PC-3 (cell line): Measurements from ENCODE around the gene AIPL1. TPM values are rescaled to one million over a fixed set of nuclear protein-coding genes. Genes with fewer than 3 reads are reported as not detected.

Source experiments
- ATAC-seq: fragments of 200-7000 bp; cut with Tn5 transposase; 2 replicates; pipeline ENCODE4 v1.9.1; 2020; ENCODE audit warnings: mild to moderate bottlenecking, moderate library complexity
- BruUV-seq: library from RNA; stranded (reverse); fragments of 400-500 nt; replicated peaks from 2 replicates; lab custom pipeline; 2021; lab: Mats Ljungman, UMichigan
- CTCF ChIA-PET: fragments of 300-600 bp; sonication (Branson Sonifier 250); formaldehyde crosslinking; loops from one replicate; lab custom pipeline; 2022; ENCODE audit warnings: antibody characterized with exemption; lab: Charles Lee
- POLR2A ChIA-PET: fragments of 300-600 bp; sonication (Branson Sonifier 250); formaldehyde crosslinking; loops from one replicate; lab custom pipeline; 2022; ENCODE audit warnings: antibody characterized with exemption; ENCODE audit not compliant: unreplicated experiment; lab: Charles Lee
- DNase-seq: peaks from one replicate; pipeline ENCODE4 v3.0.0-alpha.2; 2015
- H2AFZ ChIP-seq: fragments of 300-600 bp; sonication (generic); 2 replicates; pipeline ENCODE4 v1.6.0; 2016; ENCODE audit warnings: antibody characterized with exemption, low read length
- H3F3A ChIP-seq: fragments of 300-600 bp; sonication (generic); one replicate; pipeline ENCODE4 v1.6.0; 2017; ENCODE audit warnings: antibody characterized with exemption, low read length, control low read depth, mild to moderate bottlenecking; ENCODE audit not compliant: unreplicated experiment
- H3K27ac ChIP-seq: fragments of 300-600 bp; sonication (generic); 2 replicates; pipeline ENCODE4 v1.5.1; 2016; ENCODE audit warnings: mild to moderate bottlenecking, low read length
- H3K27me3 ChIP-seq: fragments of 300-600 bp; sonication (generic); 2 replicates; pipeline ENCODE4 v1.6.1; 2016; ENCODE audit warnings: low read length, mixed read lengths
- H3K36me3 ChIP-seq: fragments of 300-600 bp; sonication (generic); 2 replicates; pipeline ENCODE4 v1.6.1; 2016; ENCODE audit warnings: low read depth, mixed run types, low read length, mixed read lengths
- H3K4me1 ChIP-seq: fragments of 300-600 bp; sonication (generic); 2 replicates; pipeline ENCODE4 v1.5.1; 2016; ENCODE audit warnings: low read length; ENCODE audit not compliant: insufficient read depth
- H3K4me2 ChIP-seq: fragments of 300-600 bp; sonication (generic); 2 replicates; pipeline ENCODE4 v1.6.0; 2016; ENCODE audit warnings: low read length
- H3K4me3 ChIP-seq: fragments of 300-600 bp; sonication (generic); 2 replicates; pipeline ENCODE4 v1.5.1; 2016; ENCODE audit warnings: mild to moderate bottlenecking, low read length, mixed read lengths
- H3K79me2 ChIP-seq: fragments of 300-600 bp; sonication (generic); 2 replicates; pipeline ENCODE4 v1.6.1; 2017; ENCODE audit warnings: low read length, mixed read lengths
- H3K9ac ChIP-seq: fragments of 300-600 bp; sonication (generic); 2 replicates; pipeline ENCODE4 v1.6.0; 2016; ENCODE audit warnings: mild to moderate bottlenecking, low read length
- H3K9me2 ChIP-seq: fragments of 300-600 bp; sonication (generic); replicated peaks from 2 replicates; pipeline ENCODE4 v1.6.1; 2016; ENCODE audit warnings: mixed run types, low read length, mixed read lengths
- H3K9me3 ChIP-seq: fragments of 300-600 bp; sonication (generic); 2 replicates; pipeline ENCODE4 v1.6.1; 2016; ENCODE audit warnings: low read length, mixed read lengths
- H4K20me1 ChIP-seq: fragments of 300-600 bp; sonication (generic); 2 replicates; pipeline ENCODE4 v1.6.1; 2016; ENCODE audit warnings: low read length, mixed read lengths
- CTCF ChIP-seq: fragments of 300-600 bp; sonication (generic); conservative IDR thresholded peaks from 2 replicates; pipeline ENCODE4 v1.5.1; 2017; ENCODE audit warnings: antibody characterized with exemption, low read depth, mild to moderate bottlenecking, low read length
- EZH2 ChIP-seq: fragments of 300-600 bp; sonication (generic); IDR thresholded peaks from one replicate; pipeline ENCODE4 v1.6.1; 2017; ENCODE audit warnings: antibody characterized with exemption, mild to moderate bottlenecking, low read length; ENCODE audit not compliant: unreplicated experiment
- EZH2phosphoT487 ChIP-seq: fragments of 300-600 bp; sonication (generic); IDR thresholded peaks from 2 replicates; pipeline ENCODE4 v1.6.1; 2018; ENCODE audit warnings: mild to moderate bottlenecking, antibody characterized with exemption, low read length, borderline replicate concordance
- intact Hi-C: fragments of 100-400 bp; cut with micrococcal nuclease; formaldehyde crosslinking; loops from 2 replicates; pipeline ENCODE4 v1.9.0; 2023
- total RNA-seq: library from RNA; depleted of rRNA; stranded (reverse); fragments of >200 nt; gene quantifications from 2 replicates; pipeline ENCODE4 v1.2.3, GENCODE V29; 2014

The AIPL1 gene
- total RNA-seq, 1 experiment from 2014 or later, result not detected

- Histone ChIP-seq H3K4me2 (no peak overlapping the region), H3K9ac (no peak overlapping the region), H3K9me2 (no peaks in the 10 kb centered on the region), H3F3A (no peaks in the 10 kb centered on the region), H3K9me3 (no peaks in the 10 kb centered on the region), H3K4me3 (no peak overlapping the region), H2AFZ (no peak overlapping the region), H3K27me3 (no peaks in the 10 kb centered on the region), H3K27ac (no peak overlapping the region), H4K20me1 (no peaks in the 10 kb centered on the region), H3K79me2 (no peaks in the 10 kb centered on the region), H3K4me1 (no peaks in the 10 kb centered on the region), H3K36me3 (no peaks in the 10 kb centered on the region; the same call in 1 of the 2 replicates)
- TF ChIP-seq CTCF (no peak), EZH2 (no peak), EZH2phosphoT487 (no peak)
- POLR2A ChIA-PET, result no interaction called here
- intact Hi-C loops, result no loop called here
- CTCF ChIA-PET, result no interaction called here
- no peak for ATAC-seq
- no TSS peak for BruUV-seq
- DNase-seq, result no peak
These were observed 28.9 kb upstream of the AIPL1 start for GRCh38 chr17:6463616-6464445.

DNA sequence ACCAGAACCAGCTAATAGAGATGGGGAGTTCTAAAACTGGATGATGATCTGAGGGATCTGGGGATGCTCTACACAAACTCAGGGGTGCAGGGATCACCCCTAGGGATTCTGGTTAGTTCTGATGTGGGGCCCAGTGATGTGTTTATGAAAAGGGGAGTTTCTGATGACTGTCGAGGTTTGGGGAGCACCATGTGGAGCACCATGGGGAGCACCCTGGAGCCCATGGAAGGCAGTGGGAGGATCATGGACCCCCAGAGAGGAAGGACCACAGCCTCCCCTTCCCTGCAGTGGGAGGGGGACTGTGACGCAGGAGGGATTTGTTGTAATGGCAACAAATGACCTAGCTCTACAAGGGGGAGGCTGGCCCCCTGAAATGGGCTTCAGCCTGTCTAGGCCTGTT, 27.8 kb upstream of the AIPL1 start:
- H3K27ac ChIP-seq, result no peak overlapping the region
- H4K20me1 ChIP-seq, result no peaks in the 10 kb centered on the region
- H3K4me3 ChIP-seq, result no peak overlapping the region
- no peaks in the 10 kb centered on the region; the same call in 1 of the 2 replicates for H3K36me3 ChIP-seq
- H3F3A ChIP-seq, result no peaks in the 10 kb centered on the region
- H3K27me3 ChIP-seq, result no peaks in the 10 kb centered on the region
- no peak overlapping the region for H2AFZ ChIP-seq
- H3K79me2 ChIP-seq, result no peaks in the 10 kb centered on the region
- no TSS peak for BruUV-seq
- intact Hi-C loops, result no loop called here
- ChIA-PET CTCF (no interaction called here), POLR2A (no interaction called here)
- no peak for TF ChIP-seq CTCF
- TF ChIP-seq EZH2phosphoT487, result no peak
- TF ChIP-seq EZH2, result no peak
- no peaks in the 10 kb centered on the region for H3K4me1 ChIP-seq
- no peaks in the 10 kb centered on the region for H3K9me2 ChIP-seq
- no peaks in the 10 kb centered on the region for H3K9me3 ChIP-seq
- H3K9ac ChIP-seq, result no peak overlapping the region
- DNase-seq, result no peak
- no peak for ATAC-seq
- H3K4me2 ChIP-seq, result no peak overlapping the region

GRCh38 chr17:6461792-6462524, 27.0 kb upstream of the AIPL1 start:
- no peaks in the 10 kb centered on the region for H3K79me2 ChIP-seq
- H3K4me2 ChIP-seq, result no peak overlapping the region
- H3K9me2 ChIP-seq, result no peaks in the 10 kb centered on the region
- no peaks in the 10 kb centered on the region for H3K9me3 ChIP-seq
- ATAC-seq, result no peak
- H3K27me3 ChIP-seq, result no peaks in the 10 kb centered on the region
- H3K4me3 ChIP-seq, result no peak overlapping the region
- H3K9ac ChIP-seq, result no peak overlapping the region
- ChIA-PET POLR2A (no interaction called here), CTCF (no interaction called here)
- H2AFZ ChIP-seq, result no peak overlapping the region
- peaks cover 4% of the 10 kb centered on the region for H3K4me1 ChIP-seq
- DNase-seq, result no peak
- no peaks in the 10 kb centered on the region for H4K20me1 ChIP-seq
- H3F3A ChIP-seq, result no peaks in the 10 kb centered on the region
- no peaks in the 10 kb centered on the region for H3K36me3 ChIP-seq
- TF ChIP-seq EZH2phosphoT487, result no peak
- TF ChIP-seq EZH2, result no peak
- TF ChIP-seq CTCF, result no peak
- no peak overlapping the region for H3K27ac ChIP-seq
- no TSS peak for BruUV-seq
- intact Hi-C loops, result no loop called here
